GM19023 (cell line): ENCODE results near the gene PAFAH1B1.

Experiments
- ATAC-seq: cut with Tn5 transposase; IDR thresholded peaks from one replicate; pipeline ENCODE4 v1.9.1; 2021; ENCODE audit warnings: mild to moderate bottlenecking, moderate library complexity; ENCODE audit not compliant: unreplicated experiment

The PAFAH1B1 gene

DNA sequence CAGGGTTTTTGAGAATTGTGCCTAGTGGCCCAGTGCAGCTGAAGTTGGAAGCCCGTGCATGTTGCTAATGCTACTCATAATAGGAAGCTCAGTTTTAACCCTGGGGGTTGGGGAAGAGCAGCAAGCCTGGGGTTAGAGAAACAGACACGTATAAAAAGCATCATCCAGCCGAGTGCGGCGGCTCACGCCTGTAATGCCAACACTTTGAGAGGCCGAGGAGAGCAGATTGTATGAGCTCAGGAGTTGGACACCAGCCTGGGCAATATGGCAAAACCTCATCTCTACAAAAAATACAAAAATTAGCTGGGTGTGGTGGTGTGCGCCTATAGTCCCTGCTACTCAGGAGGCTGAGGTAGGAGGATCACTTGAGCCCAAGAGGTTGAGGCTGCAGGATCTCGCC lies 120.4 kb downstream of the PAFAH1B1 start:
- ATAC-seq: no peak

DNA sequence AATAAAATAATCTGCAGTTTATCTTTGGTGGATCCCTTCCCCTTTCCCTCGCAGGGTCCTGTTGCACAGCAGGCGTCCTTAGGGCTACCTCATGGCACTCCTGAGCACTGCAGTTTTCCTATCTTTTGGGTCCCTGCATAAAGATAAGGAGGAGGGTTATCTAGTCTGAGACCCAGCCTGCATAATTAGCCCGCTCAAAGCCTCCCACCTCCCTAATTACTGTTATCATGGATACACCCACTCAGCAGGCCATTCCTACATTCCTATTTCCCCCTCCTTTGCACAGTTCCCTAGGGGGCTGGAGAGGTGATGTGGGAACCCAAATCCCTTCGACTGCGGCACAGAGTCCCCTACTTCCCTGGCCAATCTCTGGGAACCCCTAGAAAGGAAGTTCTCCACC lies 123.2 kb downstream of the PAFAH1B1 start:
- no peak for ATAC-seq

GRCh38 chr17:2718150-2718938 lies 124.9 kb downstream of the PAFAH1B1 start:
- no peak for ATAC-seq

DNA sequence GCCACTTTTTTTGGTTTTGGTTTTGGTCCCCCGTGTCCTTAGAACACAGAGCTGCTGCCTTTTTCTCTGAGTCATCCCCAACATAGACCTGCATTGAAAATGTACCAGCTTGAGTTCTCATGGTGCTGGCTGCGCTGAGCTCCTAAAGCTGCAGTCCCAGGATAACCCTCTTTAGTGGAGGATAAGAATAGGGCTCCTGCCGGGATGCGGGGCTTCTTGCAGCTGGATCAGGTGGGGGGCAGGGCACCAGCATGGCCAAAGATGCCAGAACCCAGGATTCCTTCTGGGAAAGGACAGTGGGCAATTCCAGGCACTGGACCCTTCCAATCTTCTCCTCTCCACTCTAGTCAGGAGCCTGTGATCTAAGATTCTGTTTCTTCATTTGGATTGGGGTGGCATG lies 126.4 kb downstream of the PAFAH1B1 start:
- no peak for ATAC-seq

DNA sequence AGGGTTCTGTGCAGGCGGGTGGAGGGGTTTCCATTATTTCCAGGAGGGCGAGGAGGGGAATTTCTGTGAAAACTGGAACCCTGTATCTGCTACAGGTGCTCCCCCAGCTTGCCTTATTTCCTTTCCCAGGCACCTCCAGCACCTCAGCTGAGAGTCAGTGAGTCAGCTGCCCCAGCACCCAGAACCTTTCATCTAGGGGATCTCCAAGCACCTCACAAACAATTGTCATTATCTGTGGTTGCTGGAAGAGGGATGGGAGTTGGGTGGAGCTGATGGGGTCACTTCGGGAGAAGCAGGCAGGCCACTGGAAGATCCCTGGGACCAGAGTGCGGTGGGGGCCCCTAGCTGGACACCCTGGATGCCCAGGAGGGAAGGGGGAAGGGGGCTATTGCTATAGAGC lies 128.1 kb downstream of the PAFAH1B1 start:
- no peak for ATAC-seq

DNA sequence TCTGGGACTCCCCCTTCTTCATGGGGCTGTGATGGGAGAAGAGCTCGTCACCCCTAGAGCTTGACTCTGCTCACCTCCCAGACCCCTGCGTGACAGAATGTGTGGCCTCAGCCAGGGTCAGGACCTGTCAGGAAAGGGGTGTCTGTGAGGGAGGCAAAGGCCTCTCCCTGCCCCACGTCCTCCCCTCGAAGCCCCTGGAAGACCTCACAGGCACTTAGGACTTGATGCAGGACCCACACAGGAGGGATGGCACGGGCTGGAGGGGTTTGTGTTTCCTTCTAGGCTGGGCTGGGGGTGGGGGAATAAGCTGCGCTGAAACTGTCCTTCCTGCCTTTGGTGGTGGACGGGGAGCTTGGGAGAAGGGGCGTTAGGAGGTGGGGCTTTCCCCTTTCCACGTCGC lies 129.2 kb downstream of the PAFAH1B1 start:
- no peak for ATAC-seq

DNA sequence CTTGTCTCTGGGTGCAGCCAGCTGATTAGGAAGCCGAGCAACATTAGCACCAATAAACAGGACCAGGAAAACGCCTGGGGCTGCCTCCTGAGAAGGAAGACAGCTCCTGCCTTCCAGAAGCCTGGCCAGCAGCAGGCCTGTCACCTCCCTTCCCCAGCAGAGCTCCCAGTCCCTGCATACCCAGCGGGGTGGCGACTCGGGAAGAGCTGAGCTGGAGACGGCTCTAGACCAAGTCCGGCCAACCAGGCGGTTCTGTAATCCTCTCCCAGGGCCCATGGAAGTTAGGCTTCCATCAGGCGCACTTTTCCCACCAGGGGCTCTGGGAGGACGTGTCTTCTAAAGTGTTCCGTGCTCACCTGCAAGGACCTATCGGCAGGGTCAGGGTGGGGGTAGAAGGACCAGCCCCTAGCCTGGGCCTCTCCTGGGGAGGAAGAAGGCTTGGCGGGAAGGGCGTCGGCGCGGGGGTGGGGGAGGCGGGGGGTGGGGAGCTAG lies 130.1 kb downstream of the PAFAH1B1 start:
- ATAC-seq: no peak

- no peak for ATAC-seq
Observed at GRCh38 chr17:2723997-2724783, 130.7 kb downstream of the PAFAH1B1 start.

DNA sequence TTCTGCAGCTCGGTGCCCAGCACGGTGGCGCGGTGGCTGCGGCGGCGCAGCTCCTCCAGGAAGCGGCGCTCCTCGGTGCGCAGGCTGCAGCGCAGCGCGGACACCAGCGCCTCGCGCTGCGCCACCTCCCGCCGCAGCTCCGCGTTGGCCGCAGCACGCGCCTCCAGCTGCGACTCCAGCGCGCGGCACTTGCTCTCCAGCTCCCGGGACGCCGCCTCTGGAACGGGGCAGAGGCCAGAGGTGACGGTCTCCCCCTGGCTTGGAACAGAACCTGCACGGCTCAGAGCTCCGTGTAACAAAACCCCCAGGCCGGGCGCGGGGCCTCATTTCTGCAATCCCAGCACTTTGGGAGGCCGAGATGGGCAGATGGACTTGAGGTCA lies 131.3 kb downstream of the PAFAH1B1 start:
- no peak for ATAC-seq

DNA sequence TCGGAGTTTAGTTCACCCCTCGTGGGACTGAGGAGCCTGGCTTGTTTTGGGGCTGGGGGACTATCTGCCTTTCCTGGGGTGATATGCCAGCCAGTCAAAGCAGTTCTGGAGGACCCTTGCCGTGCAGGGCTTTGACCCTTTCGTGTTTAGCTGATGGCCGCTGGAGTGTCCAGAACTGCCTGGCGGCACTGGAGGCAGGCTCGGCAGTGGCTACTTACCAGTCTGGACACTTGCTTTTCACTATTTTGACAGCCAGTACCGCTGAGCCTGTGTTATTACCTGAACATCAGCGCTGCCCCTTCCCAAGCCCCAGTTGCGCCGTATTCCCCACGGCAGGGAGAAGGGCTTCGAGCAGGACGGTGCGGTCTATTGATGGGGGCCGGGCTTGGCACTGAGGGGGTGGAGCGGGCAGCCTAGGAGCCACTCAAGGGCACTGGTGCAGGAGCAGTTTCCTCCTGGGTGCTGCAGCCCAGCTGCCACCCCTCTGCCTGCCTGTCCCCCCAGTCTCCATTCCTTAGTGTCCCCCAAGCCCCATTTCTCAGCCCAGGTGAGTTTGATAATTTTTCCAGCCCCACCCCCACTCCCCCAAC lies 137.4 kb downstream of the PAFAH1B1 start:
- ATAC-seq: no peak

- ATAC-seq: no peak
Observed at GRCh38 chr17:2731807-2732206, 138.4 kb downstream of the PAFAH1B1 start.

DNA sequence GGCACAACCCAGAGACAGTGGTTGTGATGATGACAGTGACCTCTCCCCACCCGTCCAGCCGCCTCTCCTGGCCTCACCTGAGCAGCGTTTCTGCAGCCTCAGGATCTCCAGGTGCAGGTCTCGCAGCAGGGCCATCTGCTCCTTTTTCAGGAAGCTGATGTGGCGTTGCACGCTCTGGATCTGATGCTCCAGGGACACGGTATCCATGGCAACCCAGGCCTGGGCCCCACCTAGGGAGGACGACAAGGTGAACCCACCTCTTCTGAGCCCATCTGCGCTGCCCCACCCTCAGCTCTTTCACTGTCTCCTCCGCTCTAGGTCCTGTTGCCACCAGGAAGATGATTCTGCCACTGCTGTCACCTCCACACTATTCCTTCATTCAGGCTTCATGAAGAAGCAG lies 141.5 kb downstream of the PAFAH1B1 start:
- no peak for ATAC-seq
